ENCODE data around the gene SLC25A12.

Gene SLC25A12

GRCh38 chr2:171807831-171808393, 86.1 kb downstream of the SLC25A12 start:
- TF ChIP-seq FOXP2 (optimal IDR thresholded peaks at IDR 0.05; ENCODE audit: borderline replicate concordance, extremely low read depth, extremely low read length, insufficient read depth) (no peak), SIN3A (IDR thresholded peaks at IDR 0.05; ENCODE audit: borderline replicate concordance, insufficient read depth, low read length) (no peak)

- TF ChIP-seq FOXP2 (optimal IDR thresholded peaks at IDR 0.05; ENCODE audit: borderline replicate concordance, extremely low read depth, extremely low read length, insufficient read depth) (no peak), SIN3A (IDR thresholded peaks at IDR 0.05; ENCODE audit: borderline replicate concordance, insufficient read depth, low read length) (no peak), POLR2AphosphoS5 (IDR thresholded peaks at IDR 0.05; ENCODE audit: low read depth, low read length) (no peak), TAF1 (IDR thresholded peaks at IDR 0.05; ENCODE audit: borderline replicate concordance, insufficient read depth, low read length) (no peak)
- TF ChIP-seq, protein P1, sequence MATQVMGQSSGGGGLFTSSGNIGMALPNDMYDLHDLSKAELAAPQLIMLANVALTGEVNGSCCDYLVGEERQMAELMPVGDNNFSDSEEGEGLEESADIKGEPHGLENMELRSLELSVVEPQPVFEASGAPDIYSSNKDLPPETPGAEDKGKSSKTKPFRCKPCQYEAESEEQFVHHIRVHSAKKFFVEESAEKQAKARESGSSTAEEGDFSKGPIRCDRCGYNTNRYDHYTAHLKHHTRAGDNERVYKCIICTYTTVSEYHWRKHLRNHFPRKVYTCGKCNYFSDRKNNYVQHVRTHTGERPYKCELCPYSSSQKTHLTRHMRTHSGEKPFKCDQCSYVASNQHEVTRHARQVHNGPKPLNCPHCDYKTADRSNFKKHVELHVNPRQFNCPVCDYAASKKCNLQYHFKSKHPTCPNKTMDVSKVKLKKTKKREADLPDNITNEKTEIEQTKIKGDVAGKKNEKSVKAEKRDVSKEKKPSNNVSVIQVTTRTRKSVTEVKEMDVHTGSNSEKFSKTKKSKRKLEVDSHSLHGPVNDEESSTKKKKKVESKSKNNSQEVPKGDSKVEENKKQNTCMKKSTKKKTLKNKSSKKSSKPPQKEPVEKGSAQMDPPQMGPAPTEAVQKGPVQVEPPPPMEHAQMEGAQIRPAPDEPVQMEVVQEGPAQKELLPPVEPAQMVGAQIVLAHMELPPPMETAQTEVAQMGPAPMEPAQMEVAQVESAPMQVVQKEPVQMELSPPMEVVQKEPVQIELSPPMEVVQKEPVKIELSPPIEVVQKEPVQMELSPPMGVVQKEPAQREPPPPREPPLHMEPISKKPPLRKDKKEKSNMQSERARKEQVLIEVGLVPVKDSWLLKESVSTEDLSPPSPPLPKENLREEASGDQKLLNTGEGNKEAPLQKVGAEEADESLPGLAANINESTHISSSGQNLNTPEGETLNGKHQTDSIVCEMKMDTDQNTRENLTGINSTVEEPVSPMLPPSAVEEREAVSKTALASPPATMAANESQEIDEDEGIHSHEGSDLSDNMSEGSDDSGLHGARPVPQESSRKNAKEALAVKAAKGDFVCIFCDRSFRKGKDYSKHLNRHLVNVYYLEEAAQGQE (IDR thresholded peaks at IDR 0.05; ENCODE audit: insufficient read depth in 1 of 2, low read depth in 2 of 2, low read length in 2 of 2) = no peak
Measured at GRCh38 chr2:171807119-171807518, 86.9 kb downstream of the SLC25A12 start.

GRCh38 chr2:171804456-171804855, 89.6 kb downstream of the SLC25A12 start:
- TF ChIP-seq, protein P1 (IDR thresholded peaks at IDR 0.05; ENCODE audit: insufficient read depth in 1 of 2, low read depth in 2 of 2, low read length in 2 of 2) = no peak
- TF ChIP-seq POLR2AphosphoS5 (IDR thresholded peaks at IDR 0.05; ENCODE audit: low read depth, low read length) (no peak), SIN3A (IDR thresholded peaks at IDR 0.05; ENCODE audit: borderline replicate concordance, insufficient read depth, low read length) (no peak), TAF1 (IDR thresholded peaks at IDR 0.05; ENCODE audit: borderline replicate concordance, insufficient read depth, low read length) (no peak), FOXP2 (optimal IDR thresholded peaks at IDR 0.05; ENCODE audit: borderline replicate concordance, extremely low read depth, extremely low read length, insufficient read depth) (no peak)

DNA sequence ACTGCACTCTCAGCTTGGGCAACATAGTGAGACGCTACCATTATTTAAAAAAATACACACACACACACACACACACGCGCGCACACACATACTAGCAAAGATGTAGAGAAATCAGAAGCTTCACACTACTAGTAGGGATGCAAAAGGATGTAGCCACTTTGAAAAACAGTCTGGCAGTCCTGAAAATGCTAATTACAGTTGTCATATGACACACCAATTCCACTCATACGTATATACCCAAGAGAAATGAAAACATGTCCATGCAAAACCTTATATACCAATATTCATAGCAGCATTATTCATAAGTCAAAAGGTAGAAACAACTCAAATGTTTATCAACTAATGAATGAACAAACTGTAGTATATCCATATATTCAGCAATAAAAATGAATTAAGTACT, 90.3 kb downstream of the SLC25A12 start:
- no peak for TF ChIP-seq POLR2AphosphoS5 (IDR thresholded peaks at IDR 0.05; ENCODE audit: low read depth, low read length)
- TF ChIP-seq SIN3A (IDR thresholded peaks at IDR 0.05; ENCODE audit: borderline replicate concordance, insufficient read depth, low read length) = no peak
- no peak for TF ChIP-seq TAF1 (IDR thresholded peaks at IDR 0.05; ENCODE audit: borderline replicate concordance, insufficient read depth, low read length)
- no peak for TF ChIP-seq FOXP2 (optimal IDR thresholded peaks at IDR 0.05; ENCODE audit: borderline replicate concordance, extremely low read depth, extremely low read length, insufficient read depth)
- TF ChIP-seq, protein P1 (IDR thresholded peaks at IDR 0.05; ENCODE audit: insufficient read depth in 1 of 2, low read depth in 2 of 2, low read length in 2 of 2) = no peak

- TF ChIP-seq, protein P1 (IDR thresholded peaks at IDR 0.05; ENCODE audit: insufficient read depth in 1 of 2, low read depth in 2 of 2, low read length in 2 of 2) = no peak
- TF ChIP-seq SIN3A (IDR thresholded peaks at IDR 0.05; ENCODE audit: borderline replicate concordance, insufficient read depth, low read length) (no peak), POLR2AphosphoS5 (IDR thresholded peaks at IDR 0.05; ENCODE audit: low read depth, low read length) (no peak), TAF1 (IDR thresholded peaks at IDR 0.05; ENCODE audit: borderline replicate concordance, insufficient read depth, low read length) (no peak), FOXP2 (optimal IDR thresholded peaks at IDR 0.05; ENCODE audit: borderline replicate concordance, extremely low read depth, extremely low read length, insufficient read depth) (no peak)
Measured at GRCh38 chr2:171800639-171801038, 93.4 kb downstream of the SLC25A12 start.

Measured in PFSK-1 (cell line).